Measurements from ENCODE around the gene IRF3. TPM values are rescaled to one million over a fixed set of nuclear protein-coding genes. Genes with fewer than 3 reads are reported as not detected.
A peak's percentile ranks its signal among the peaks of the same experiment; 100 is the strongest.

IRF3 gene
- total and polyA plus RNA-seq, 2 of the 4 experiments (the other 2 are of a cell fraction) = 39.6 to 65.2 TPM

- TF ChIP-seq CTCF (conservative IDR thresholded peaks at IDR 0.05; ENCODE audit: low read depth, low read length) (no peak), BHLHE40 (IDR thresholded peaks at IDR 0.05; ENCODE audit: low read depth, low read length) (no peak), FOS (IDR thresholded peaks at IDR 0.05; ENCODE audit: low read depth, low read length) (peak; percentile 89), CHD1 (IDR thresholded peaks at IDR 0.05; ENCODE audit: low read depth, low read length) (no peak)
These were observed 25.4 kb downstream of the IRF3 start, which contains the start of gene RRAS (continued) for GRCh38 chr19:49640113-49640898.

Data from IMR-90 (cell line).